ENCODE results near the gene UPK3A. TPM values are rescaled to one million over a fixed set of nuclear protein-coding genes. Genes with fewer than 3 reads are reported as not detected.

The UPK3A gene
- total RNA-seq, 2 donors from 2014 or later: 12.6 to 103 TPM

DNA sequence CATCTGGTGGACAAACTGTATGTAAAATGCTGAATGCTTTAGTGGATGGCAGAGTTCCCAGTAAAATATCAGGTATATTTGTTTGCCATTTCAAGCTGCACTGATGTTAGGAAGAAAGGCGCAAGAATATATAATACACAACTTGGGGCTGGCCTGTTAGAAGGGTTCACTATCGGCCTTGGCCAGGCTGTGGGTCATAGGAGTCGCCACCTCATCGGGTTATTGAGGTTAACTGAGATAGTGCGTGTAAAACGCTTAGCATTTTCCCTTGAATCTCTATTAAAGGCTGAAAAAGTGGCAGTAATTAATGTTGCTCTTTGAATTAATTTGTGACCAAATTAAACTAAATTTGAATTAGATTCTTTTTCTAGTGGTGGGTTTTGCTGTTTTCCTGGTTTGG lies 30.0 kb downstream of the UPK3A start:
- no peaks in the 10 kb centered on the region for H3K9me3 ChIP-seq
- no peak for DNase-seq (ENCODE audit: low spot score)
- H3K27me3 ChIP-seq (replicated peaks; ENCODE audit: insufficient read depth): no peaks in the 10 kb centered on the region
- intact Hi-C loops (cut with DNase I): loop anchor here (5.0 kb wide), 1 partner anchor 238 kb away; no protein-coding TSS in a partner anchor
- H3K27ac ChIP-seq: peak overlapping the region; percentile 51 to 87
- TF ChIP-seq POLR2A (IDR thresholded peaks at IDR 0.05) (no peak), CTCF (IDR thresholded peaks at IDR 0.05) (no peak), POLR2AphosphoS5 (IDR thresholded peaks at IDR 0.05) (no peak)
- peaks cover 25% of the 10 kb centered on the region for H3K4me1 ChIP-seq (replicated peaks)
- 79% methylated on average over 6 of the region's 6 CpGs for WGBS
- H3K4me3 ChIP-seq: no peak overlapping the region
- no peaks in the 10 kb centered on the region for H3K36me3 ChIP-seq

DNA sequence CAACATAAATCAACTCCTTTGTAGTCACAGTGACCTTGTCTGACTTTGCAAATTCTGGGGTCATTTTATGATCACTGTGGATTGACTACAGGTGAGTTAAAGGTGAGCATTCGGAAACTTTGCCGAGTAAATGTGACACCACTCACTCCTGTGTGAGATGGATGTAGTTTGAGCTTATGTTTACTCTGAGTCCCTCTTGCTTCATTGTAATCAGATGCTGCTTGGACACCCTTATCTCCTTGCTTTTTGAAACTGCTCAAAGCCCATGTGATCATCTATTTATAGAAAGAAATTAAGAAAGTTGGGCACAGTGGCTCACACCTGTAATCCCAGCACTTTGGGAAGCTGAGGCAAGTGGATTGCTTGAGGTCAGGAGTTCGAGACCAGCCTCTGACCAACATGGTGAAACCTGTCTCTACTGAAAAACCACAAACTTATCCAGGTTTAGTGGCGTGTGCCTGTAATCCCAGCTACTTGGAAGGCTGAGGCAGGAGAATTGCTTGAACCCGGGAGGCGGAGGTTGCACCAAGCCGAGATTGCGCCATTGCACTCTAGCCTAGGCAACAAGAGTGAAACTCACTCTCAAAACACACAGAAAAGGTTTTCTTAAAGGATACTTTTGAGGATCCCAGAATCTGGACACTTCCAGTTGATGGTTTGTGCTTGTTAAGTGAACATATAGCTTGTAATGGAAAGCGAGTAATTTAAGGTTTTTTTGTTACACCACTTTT lies 32.2 kb downstream of the UPK3A start:
- no peaks in the 10 kb centered on the region for H3K27me3 ChIP-seq (replicated peaks; ENCODE audit: insufficient read depth)
- no peaks in the 10 kb centered on the region for H3K9me3 ChIP-seq
- WGBS: 78% methylated on average over 9 of the region's 9 CpGs
- H3K36me3 ChIP-seq: no peaks in the 10 kb centered on the region
- DNase-seq (ENCODE audit: low spot score): no peak
- H3K4me3 ChIP-seq: no peak overlapping the region
- H3K4me1 ChIP-seq (replicated peaks): peaks cover 22% of the 10 kb centered on the region
- TF ChIP-seq POLR2AphosphoS5 (IDR thresholded peaks at IDR 0.05) (no peak), CTCF (IDR thresholded peaks at IDR 0.05) (no peak), POLR2A (IDR thresholded peaks at IDR 0.05) (no peak)
- intact Hi-C loops (cut with DNase I): loop anchor here (5.0 kb wide), 1 partner anchor 235 kb away; no protein-coding TSS in a partner anchor
- H3K27ac ChIP-seq: peak overlapping the region; percentile 87 to 91

DNA sequence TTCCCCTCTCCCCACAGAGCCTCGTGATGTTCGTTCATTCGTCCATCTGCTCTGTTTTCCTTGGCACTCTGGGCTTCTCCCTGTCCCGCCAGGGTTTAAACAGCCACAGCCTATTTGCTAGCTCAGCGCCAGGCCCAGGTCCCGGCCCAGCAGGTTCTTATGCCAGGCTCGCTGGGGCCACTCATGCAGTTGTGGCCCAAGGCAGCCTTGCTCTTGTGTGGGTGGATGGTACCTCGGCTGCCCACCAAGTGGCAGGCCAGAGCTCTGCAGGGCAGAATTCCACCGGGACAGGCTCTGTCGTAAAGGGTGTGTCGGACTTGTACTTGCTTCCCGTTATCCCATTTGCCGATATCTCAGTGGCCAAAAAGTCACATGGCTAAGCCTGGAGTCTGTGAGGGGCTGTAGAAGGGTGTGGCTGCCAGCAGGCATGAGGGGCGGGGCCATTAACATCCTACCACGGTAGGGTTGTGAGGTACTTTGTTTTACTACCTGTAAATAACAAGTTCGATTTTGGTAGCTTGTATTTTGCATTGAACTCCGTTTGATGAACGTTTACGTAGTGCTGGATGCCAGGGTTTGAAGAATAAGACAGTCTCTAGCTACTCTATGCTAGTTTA lies 32.9 kb downstream of the UPK3A start:
- H3K4me1 ChIP-seq (replicated peaks): peaks cover 28% of the 10 kb centered on the region
- H3K4me3 ChIP-seq: no peak overlapping the region
- TF ChIP-seq POLR2A (IDR thresholded peaks at IDR 0.05) (peak; percentile 42), POLR2AphosphoS5 (IDR thresholded peaks at IDR 0.05) (peak; percentile 82), CTCF (IDR thresholded peaks at IDR 0.05) (peak in 3 of 4 experiments; percentile 41 to 77 (median 75))
- peak overlapping the region; percentile 87 to 91 for H3K27ac ChIP-seq
- intact Hi-C loops (cut with DNase I): loop anchor here (5.0 kb wide), 1 partner anchor 235 kb away; no protein-coding TSS in a partner anchor
- no peaks in the 10 kb centered on the region for H3K36me3 ChIP-seq
- peak; percentile 87 for DNase-seq (ENCODE audit: low spot score)
- no peaks in the 10 kb centered on the region for H3K27me3 ChIP-seq (replicated peaks; ENCODE audit: insufficient read depth)
- H3K9me3 ChIP-seq: no peaks in the 10 kb centered on the region
- WGBS: 14% methylated on average over 19 of the region's 19 CpGs

- Histone ChIP-seq H3K4me3 (no peak overlapping the region), H3K36me3 (peaks cover 0 to 1% of the 10 kb centered on the region in 2 donors), H3K4me1 (replicated peaks) (peaks cover 30% of the 10 kb centered on the region), H3K27ac (peak overlapping the region; percentile 87 to 91), H3K27me3 (replicated peaks; ENCODE audit: insufficient read depth) (no peaks in the 10 kb centered on the region), H3K9me3 (no peaks in the 10 kb centered on the region)
- intact Hi-C loops (cut with DNase I): loop anchor here (5.0 kb wide), 1 partner anchor 234 kb away; no protein-coding TSS in a partner anchor
- WGBS: 8% methylated on average over 8 of the region's 8 CpGs
- DNase-seq (ENCODE audit: low spot score): no peak
- no peak for TF ChIP-seq POLR2A (IDR thresholded peaks at IDR 0.05)
- peak; percentile 35 for TF ChIP-seq POLR2AphosphoS5 (IDR thresholded peaks at IDR 0.05)
- no peak for TF ChIP-seq CTCF (IDR thresholded peaks at IDR 0.05)
These were observed 33.4 kb downstream of the UPK3A start for GRCh38 chr22:45318168-45318557.
